Esophagus muscularis mucosa (tissue), 4 donors: ENCODE results near the gene MAP2K5. TPM values are rescaled to one million over a fixed set of nuclear protein-coding genes. Genes with fewer than 3 reads are reported as not detected.

Experiments used
- DNase-seq: peaks from one replicate; pipeline ENCODE4 v3.0.0-alpha.2; 2017; ENCODE audit errors: extremely low spot score
- H3K27ac ChIP-seq, 4 donors: fragments of 200-600 bp; sonication (generic); replicated peaks in 1 of 4; 1 replicate in 3 of 4; 2 replicates in 1 of 4; pipeline ENCODE4 v1.5.1; 2016 to 2019; ENCODE audit warnings: mild to moderate bottlenecking in 1 of 4
- H3K27me3 ChIP-seq, 4 donors: fragments of 200-600 bp; sonication (generic); one replicate each; pipeline versions ENCODE4 v1.5.1 to v1.6.0; 2016 to 2019
- H3K36me3 ChIP-seq, 4 donors: fragments of 200-600 bp; sonication (generic); one replicate each; pipeline ENCODE4 v1.5.1; 2016 to 2019
- H3K4me1 ChIP-seq, 4 donors: fragments of 200-600 bp; sonication (generic); one replicate each; pipeline ENCODE4 v1.5.1; 2016 to 2019
- H3K4me3 ChIP-seq, 4 donors: fragments of 200-600 bp; sonication (generic); 1 replicate in 2 of 4; 2 replicates in 2 of 4; pipeline ENCODE4 v1.5.1; 2016 to 2019; ENCODE audit warnings: mild to moderate bottlenecking in 4 of 4, moderate library complexity in 1 of 4
- H3K9me3 ChIP-seq, 4 donors: fragments of 200-600 bp; sonication (generic); 1 replicate in 3 of 4; 2 replicates in 1 of 4; pipeline ENCODE4 v1.5.1; 2016 to 2019
- EP300 ChIP-seq: sonication (generic); formaldehyde crosslinking; IDR thresholded peaks from one replicate; pipeline ENCODE4 v1.6.1; 2017; ENCODE audit warnings: antibody characterized with exemption
- POLR2A ChIP-seq: fragments of 450-650 bp; IDR thresholded peaks from one replicate; pipeline ENCODE4 v1.6.1; 2017; ENCODE audit warnings: antibody characterized with exemption, moderate library complexity, mild to moderate bottlenecking, low read depth
- POLR2AphosphoS5 ChIP-seq, 2 donors: sonication (generic); formaldehyde crosslinking; IDR thresholded peaks; one replicate each; pipeline ENCODE4 v1.6.1; 2017; ENCODE audit warnings: antibody characterized with exemption in 2 of 2
- WGBS: methylation state at CpG from one replicate; pipeline ENCODE4 v1.1.5; 2018; 5-methylcytosine and 5-hydroxymethylcytosine counted together
- intact Hi-C: fragments of 100-400 bp; cut with DNase I; formaldehyde crosslinking; loops from one replicate; pipeline ENCODE4 v1.15.1; 2023
- total RNA-seq, 4 donors: library from RNA; depleted of rRNA; stranded (reverse); fragments of >200 nt; gene quantifications; one replicate each; pipeline versions ENCODE4 v1.1.0 to v1.2.1, GENCODE V29; 2016
- TF ChIP-seq, protein P1 (sequence below), 3 experiments: fragments of 200-600 bp in 2 of 3; fragments of 450-650 bp in 1 of 3; sonication (generic) in 2 of 3; IDR thresholded peaks; one replicate each; pipeline ENCODE4 v1.5.1; 2017 to 2019; ENCODE audit warnings: antibody characterized with exemption in 3 of 3, mild to moderate bottlenecking in 2 of 3, moderate library complexity in 1 of 3

MAP2K5 gene
- total RNA-seq, 4 donors from 2014 or later: 7.8 to 11.9 (median 10.6) TPM

DNA sequence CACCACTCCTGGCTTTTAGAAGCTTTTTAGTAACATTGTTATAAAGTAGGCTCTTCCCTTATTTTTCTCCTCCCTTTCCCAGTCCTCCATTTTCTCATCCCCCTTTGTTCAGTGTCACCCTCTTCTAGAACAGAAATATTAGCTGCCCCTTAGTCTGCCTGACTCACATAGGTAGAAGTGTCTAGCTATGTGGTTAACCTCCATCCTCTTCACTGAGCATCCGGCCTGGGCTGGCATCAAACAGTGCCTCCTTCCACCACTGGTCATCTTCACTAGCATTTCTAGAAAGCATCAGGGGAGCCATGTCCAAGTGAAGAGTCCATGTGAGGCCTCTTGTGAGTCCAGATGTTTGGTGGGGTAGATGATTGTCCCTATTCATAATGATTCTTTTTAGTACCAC lies 212.8 kb downstream of the MAP2K5 start:
- Histone ChIP-seq H3K9me3 (no peaks in the 10 kb centered on the region), H3K4me3 (no peak overlapping the region), H3K27ac (no peak overlapping the region), H3K36me3 (peaks cover 0 to 4% (median 0%) of the 10 kb centered on the region in 4 donors), H3K27me3 (no peaks in the 10 kb centered on the region), H3K4me1 (no peaks in the 10 kb centered on the region)
- TF ChIP-seq, protein P1, sequence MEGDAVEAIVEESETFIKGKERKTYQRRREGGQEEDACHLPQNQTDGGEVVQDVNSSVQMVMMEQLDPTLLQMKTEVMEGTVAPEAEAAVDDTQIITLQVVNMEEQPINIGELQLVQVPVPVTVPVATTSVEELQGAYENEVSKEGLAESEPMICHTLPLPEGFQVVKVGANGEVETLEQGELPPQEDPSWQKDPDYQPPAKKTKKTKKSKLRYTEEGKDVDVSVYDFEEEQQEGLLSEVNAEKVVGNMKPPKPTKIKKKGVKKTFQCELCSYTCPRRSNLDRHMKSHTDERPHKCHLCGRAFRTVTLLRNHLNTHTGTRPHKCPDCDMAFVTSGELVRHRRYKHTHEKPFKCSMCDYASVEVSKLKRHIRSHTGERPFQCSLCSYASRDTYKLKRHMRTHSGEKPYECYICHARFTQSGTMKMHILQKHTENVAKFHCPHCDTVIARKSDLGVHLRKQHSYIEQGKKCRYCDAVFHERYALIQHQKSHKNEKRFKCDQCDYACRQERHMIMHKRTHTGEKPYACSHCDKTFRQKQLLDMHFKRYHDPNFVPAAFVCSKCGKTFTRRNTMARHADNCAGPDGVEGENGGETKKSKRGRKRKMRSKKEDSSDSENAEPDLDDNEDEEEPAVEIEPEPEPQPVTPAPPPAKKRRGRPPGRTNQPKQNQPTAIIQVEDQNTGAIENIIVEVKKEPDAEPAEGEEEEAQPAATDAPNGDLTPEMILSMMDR (IDR thresholded peaks at IDR 0.05): no peak
- no peak for TF ChIP-seq EP300
- no peak for TF ChIP-seq POLR2A
- no peak for TF ChIP-seq POLR2AphosphoS5 (IDR thresholded peaks at IDR 0.05)
- WGBS: 83% methylated on average over 1 of the region's 1 CpG
- intact Hi-C loops: no loop called here
- no peak for DNase-seq

DNA sequence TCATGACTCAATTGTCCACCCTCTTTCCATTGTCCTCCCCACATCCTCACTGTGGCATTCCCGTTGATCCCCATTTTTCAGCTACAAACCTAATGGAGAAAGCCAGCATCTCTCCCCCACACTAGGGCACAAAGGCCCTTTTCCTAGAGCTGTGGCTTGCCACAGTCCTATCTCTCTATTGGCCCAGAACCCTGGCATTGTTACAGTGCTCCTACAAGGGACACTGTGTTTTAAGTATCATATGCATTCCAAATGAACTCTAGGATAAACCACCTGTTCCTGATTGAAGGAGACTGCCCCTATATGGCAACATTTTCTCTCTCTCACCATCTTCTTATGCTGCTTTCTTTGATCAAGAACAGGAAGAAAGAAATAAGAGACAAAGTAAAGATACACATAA lies 213.4 kb downstream of the MAP2K5 start:
- intact Hi-C loops: no loop called here
- no peaks in the 10 kb centered on the region for H3K36me3 ChIP-seq
- no peak for DNase-seq
- no peak overlapping the region for H3K27ac ChIP-seq
- no peaks in the 10 kb centered on the region for H3K27me3 ChIP-seq
- TF ChIP-seq, protein P1 (IDR thresholded peaks at IDR 0.05): no peak
- no peak for TF ChIP-seq POLR2A
- no peak for TF ChIP-seq POLR2AphosphoS5 (IDR thresholded peaks at IDR 0.05)
- no peak for TF ChIP-seq EP300
- H3K4me1 ChIP-seq: no peaks in the 10 kb centered on the region
- no peaks in the 10 kb centered on the region for H3K9me3 ChIP-seq
- no peak overlapping the region for H3K4me3 ChIP-seq
- 92% methylated on average over 1 of the region's 1 CpG for WGBS

DNA sequence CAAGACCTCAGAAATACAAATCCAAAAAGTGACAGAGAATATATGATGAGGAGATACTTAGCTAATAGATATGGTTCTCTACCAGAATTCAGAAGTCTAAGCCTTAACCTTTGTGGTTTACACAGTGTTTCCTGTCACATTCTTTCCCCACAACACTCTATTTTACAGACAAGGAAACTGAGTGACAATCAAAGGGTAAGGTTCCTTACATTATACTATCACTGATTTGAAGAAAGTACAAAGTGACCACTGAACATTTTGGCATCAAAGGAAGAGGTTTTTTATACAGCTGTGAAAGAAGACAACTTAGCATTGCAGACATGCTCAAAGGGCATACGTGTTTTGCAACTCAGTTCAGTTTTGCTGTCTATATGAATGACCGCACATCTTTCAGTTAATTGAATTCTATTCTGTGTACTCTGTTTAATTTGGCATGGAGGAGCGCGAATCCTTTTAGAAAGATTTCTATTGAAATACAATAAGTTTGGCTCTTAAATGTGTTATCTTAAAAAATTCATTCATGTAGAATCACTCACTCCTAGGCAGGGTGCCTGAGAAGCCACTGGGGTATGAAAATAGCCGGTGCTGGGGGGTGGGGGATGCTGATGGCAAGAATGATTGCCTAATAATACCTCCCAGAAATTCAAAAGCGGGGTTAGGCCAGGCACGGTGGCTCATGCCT lies 216.3 kb downstream of the MAP2K5 start:
- H3K27me3 ChIP-seq: no peaks in the 10 kb centered on the region
- no peak for DNase-seq
- no peaks in the 10 kb centered on the region for H3K4me1 ChIP-seq
- no peak overlapping the region for H3K27ac ChIP-seq
- 94% methylated on average over 7 of the region's 7 CpGs for WGBS
- no peaks in the 10 kb centered on the region for H3K9me3 ChIP-seq
- no peak overlapping the region for H3K4me3 ChIP-seq
- intact Hi-C loops: no loop called here
- TF ChIP-seq POLR2AphosphoS5 (IDR thresholded peaks at IDR 0.05) (no peak), EP300 (no peak)
- TF ChIP-seq, protein P1 (IDR thresholded peaks at IDR 0.05): no peak
- no peaks in the 10 kb centered on the region for H3K36me3 ChIP-seq

DNA sequence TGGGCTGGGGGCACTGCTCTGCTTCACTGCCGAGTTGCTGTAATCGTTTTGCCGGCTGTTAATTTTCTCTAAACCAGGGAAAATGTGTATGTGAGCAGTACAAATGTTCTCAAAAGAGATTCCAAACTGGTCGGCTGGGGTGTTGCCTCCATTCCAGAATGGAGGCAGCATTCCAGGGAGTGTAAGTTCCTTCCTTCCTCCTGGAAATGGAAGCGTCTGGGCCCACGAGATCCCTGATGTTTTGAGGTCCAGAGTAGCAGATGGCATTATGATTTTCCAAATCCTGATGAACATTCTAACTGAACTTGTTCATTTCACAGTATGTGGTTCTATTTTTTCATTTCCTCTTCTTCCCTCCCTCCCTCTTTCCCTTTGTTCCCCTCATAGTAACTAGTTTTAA lies 218.4 kb downstream of the MAP2K5 start:
- WGBS: 80% methylated on average over 6 of the region's 6 CpGs
- DNase-seq: peak; percentile 55
- Histone ChIP-seq H3K4me3 (no peak overlapping the region), H3K27me3 (no peaks in the 10 kb centered on the region), H3K36me3 (peaks cover 0 to 3% (median 0%) of the 10 kb centered on the region in 4 donors), H3K27ac (no peak overlapping the region), H3K4me1 (no peaks in the 10 kb centered on the region), H3K9me3 (no peaks in the 10 kb centered on the region)
- intact Hi-C loops: no loop called here
- TF ChIP-seq POLR2A (no peak), POLR2AphosphoS5 (IDR thresholded peaks at IDR 0.05) (no peak), EP300 (no peak)
- TF ChIP-seq, protein P1 (IDR thresholded peaks at IDR 0.05): no peak

DNA sequence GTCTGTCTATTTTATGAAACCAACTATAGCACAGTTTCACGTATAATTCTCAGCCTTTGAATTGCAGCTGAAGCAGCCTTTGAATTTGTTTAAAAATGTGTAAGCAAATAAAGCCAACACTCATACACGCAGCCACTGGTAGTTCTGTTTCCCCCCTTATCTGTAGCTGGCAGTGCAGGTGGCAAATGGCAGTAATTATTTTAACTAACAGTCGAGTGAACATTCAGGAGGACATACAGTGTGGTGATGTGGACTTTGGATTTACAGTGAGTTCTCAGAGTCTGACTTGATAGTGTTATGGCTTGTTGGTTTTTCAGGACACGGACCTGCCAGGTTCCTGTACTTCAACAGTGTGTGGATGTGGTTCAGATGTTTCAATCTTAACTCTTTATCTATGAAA lies 218.8 kb downstream of the MAP2K5 start:
- H3K27me3 ChIP-seq: no peaks in the 10 kb centered on the region
- peaks cover 0 to 3% (median 0%) of the 10 kb centered on the region in 4 donors for H3K36me3 ChIP-seq
- H3K27ac ChIP-seq: no peak overlapping the region
- no peak overlapping the region for H3K4me3 ChIP-seq
- TF ChIP-seq POLR2AphosphoS5 (IDR thresholded peaks at IDR 0.05) (no peak), POLR2A (no peak), EP300 (no peak)
- TF ChIP-seq, protein P1 (IDR thresholded peaks at IDR 0.05): no peak
- intact Hi-C loops: no loop called here
- peak; percentile 66 for DNase-seq
- H3K4me1 ChIP-seq: no peaks in the 10 kb centered on the region
- H3K9me3 ChIP-seq: no peaks in the 10 kb centered on the region
- 78% methylated on average over 4 of the region's 4 CpGs for WGBS
